Activated CD8-positive, alpha-beta memory T cell treated with anti-CD3 and anti-CD28 coated beads, Interleukin-2, amount 10 ng/mL, durations not matched to agents 7 days and 5 days (primary cell): ENCODE data around the gene RMRP. TPM values are rescaled to one million over a fixed set of nuclear protein-coding genes. Genes with fewer than 3 reads are reported as not detected.

Experiments used
- ATAC-seq: fragments of 150-1000 bp; cut with Tn5 transposase; one replicate; pipeline ENCODE4 v1.10.0; 2021; ENCODE audit warnings: moderate library complexity
- CTCF ChIA-PET: fragments of 350-600 bp; sonication (Branson Sonifier 250); formaldehyde crosslinking; loops from one replicate; lab custom pipeline; 2021; ENCODE audit warnings: antibody characterized with exemption; lab: Charles Lee
- DNase-seq: peaks from one replicate; pipeline ENCODE4 v3.0.0-alpha.2; 2020
- H3K27ac Mint-ChIP-seq: one replicate; pipeline ENCODE4 v1.8.0; 2021; ENCODE audit warnings: mild to moderate bottlenecking, mixed read lengths
- H3K27me3 Mint-ChIP-seq: one replicate; pipeline ENCODE4 v1.8.0; 2021; ENCODE audit warnings: mixed read lengths
- H3K36me3 Mint-ChIP-seq: one replicate; pipeline ENCODE4 v1.8.0; 2021; ENCODE audit warnings: mild to moderate bottlenecking, mixed read lengths
- H3K4me1 Mint-ChIP-seq: one replicate; pipeline ENCODE4 v1.8.0; 2021; ENCODE audit warnings: mixed read lengths
- H3K4me3 Mint-ChIP-seq: one replicate; pipeline ENCODE4 v1.8.0; 2021; ENCODE audit warnings: mild to moderate bottlenecking, moderate library complexity, mixed read lengths
- H3K9me3 Mint-ChIP-seq: one replicate; pipeline ENCODE4 v1.8.0; 2022; ENCODE audit warnings: low read depth, mixed read lengths
- total RNA-seq, 2 experiments: library from RNA; stranded (reverse); gene quantifications; one replicate each; pipeline ENCODE4 v1.2.3, GENCODE V29; 2021

RMRP gene
- total RNA-seq, 2 experiments from 2014 or later = 6,751 to 13,083 TPM

DNA sequence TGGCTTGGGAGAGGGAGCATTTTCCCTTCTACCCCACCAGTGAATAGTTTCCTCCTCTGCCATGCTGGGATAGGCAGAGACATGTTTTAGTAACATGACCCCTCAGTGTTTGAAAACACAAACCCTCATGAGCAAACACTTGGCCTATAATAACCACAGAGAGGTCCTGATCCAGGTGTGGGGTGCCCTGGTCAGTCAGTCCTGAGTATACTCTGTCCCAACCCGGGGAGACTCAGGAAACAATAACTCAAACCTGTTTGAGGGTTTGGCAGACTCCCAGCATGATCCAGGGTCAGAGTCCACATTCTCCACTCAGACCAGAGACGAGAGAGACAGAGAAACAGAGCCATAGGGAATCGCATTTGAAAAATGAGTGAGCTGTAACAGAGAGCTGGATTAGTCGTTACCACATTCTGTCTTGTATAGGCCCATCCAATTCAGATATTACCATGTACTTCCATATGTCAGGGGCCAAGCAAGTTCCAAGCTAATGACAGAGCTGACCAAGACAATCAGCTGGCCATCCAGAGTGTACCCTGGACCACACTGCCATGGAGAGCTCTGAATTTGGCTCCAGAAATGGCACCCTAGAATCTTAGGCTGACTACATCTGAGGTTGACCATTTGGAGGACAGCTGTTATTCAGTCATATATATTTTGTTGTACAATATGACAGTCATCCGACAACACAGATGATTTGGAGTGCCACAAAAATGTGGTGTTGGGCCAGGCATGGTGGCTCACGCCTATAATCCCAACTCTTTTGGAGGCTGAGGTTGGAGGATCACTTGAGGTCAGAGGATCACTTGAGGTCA, 11.7 kb upstream of the RMRP start:
- H3K27ac Mint-ChIP-seq = no peak overlapping the region

DNA sequence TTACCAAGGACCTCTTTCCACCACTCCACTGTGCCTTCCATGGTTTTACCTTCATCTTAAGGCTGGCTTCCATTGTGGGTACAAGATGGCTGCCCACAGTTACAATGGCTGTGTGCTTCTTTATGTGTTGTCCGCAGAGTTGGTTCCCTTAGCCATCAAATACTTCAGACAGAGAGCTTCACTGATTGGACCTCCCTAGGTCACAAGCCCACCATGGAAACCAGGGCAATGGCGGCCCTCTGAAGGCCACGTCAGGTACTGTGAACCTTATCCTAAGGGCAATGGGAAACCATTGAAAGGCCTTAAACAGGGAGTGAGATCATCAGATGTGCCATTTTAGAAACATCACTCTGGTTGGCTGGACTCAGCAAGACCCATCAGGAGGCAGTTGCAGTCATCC, 10.1 kb upstream of the RMRP start:
- H3K9me3 Mint-ChIP-seq = no peaks in the 10 kb centered on the region
- ATAC-seq (no peak), DNase-seq (no peak)
- H3K27ac Mint-ChIP-seq = no peak overlapping the region
- H3K36me3 Mint-ChIP-seq = peaks cover 6% of the 10 kb centered on the region
- CTCF ChIA-PET = interaction anchor here (1.2 to 14.2 kb wide), 3 partner anchors 20 to 64 kb away, joined by 4 to 208 read pairs (median 58); partner anchors contain the start of gene SIT1
- H3K27me3 Mint-ChIP-seq = no peaks in the 10 kb centered on the region
- no peak overlapping the region for H3K4me3 Mint-ChIP-seq
- peaks cover 31% of the 10 kb centered on the region for H3K4me1 Mint-ChIP-seq

More for the DNA sequence above, 11.7 kb upstream of the RMRP start:
- Mint-ChIP-seq H3K36me3 (peaks cover 3% of the 10 kb centered on the region), H3K4me1 (peaks cover 18% of the 10 kb centered on the region), H3K9me3 (no peaks in the 10 kb centered on the region), H3K4me3 (no peak overlapping the region), H3K27me3 (peaks cover 10% of the 10 kb centered on the region)
- CTCF ChIA-PET = interaction anchor here (0.7 to 3.5 kb wide), 4 partner anchors 11 to 66 kb away, joined by 3 to 13 read pairs (median 8); partner anchors contain the start of genes CCDC107 and RMRP
- no peak for DNase-seq
- no peak for ATAC-seq

DNA sequence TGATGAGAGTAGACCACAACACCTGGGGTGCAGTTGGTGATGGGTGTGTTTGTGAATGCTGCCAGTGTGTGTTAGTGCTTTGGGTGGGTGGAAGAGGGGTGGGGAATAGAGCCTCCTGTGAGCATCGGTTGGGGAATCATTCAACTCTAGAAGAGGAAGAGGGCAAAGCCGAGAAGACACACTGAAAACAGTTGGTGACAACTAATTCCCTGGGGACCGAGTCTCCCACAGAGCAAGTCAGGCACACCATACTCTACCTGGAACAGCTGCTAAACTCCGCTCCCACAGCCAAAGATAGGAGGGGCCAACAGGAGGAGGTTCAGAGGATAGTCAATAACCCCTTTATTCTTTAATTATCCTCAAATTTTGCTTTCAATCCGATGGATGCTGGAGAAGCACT, 8.7 kb upstream of the RMRP start:
- Mint-ChIP-seq H3K27ac (no peak overlapping the region), H3K4me3 (no peak overlapping the region), H3K36me3 (peaks cover 14% of the 10 kb centered on the region), H3K27me3 (no peaks in the 10 kb centered on the region), H3K9me3 (no peaks in the 10 kb centered on the region), H3K4me1 (peaks cover 45% of the 10 kb centered on the region)
- ATAC-seq = no peak
- CTCF ChIA-PET = interaction anchor here (1.3 to 14.2 kb wide), 5 partner anchors 9 to 54 kb away, joined by 4 to 208 read pairs (median 25); partner anchors contain the start of genes CCDC107, CD72, RMRP and SIT1
- DNase-seq = no peak

DNA sequence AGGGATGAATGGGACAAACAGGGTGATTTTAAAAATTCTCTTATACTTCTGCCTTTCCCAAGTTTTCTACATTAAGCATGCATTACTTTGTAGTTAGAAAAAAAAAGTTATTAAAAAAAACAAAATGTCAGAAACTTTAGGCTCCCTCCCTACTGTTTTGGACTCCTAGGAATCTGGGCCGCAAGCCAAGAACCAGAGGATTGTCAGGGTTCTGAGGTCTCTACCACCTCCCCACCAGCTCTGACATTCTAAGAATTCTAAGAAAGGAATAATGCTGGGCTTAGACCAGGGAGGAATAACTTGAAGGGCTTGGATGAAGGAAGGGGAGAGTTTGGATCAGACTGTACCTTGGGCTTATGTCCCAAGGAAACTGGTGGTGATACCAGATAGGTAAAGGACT, 8.2 kb upstream of the RMRP start:
- Mint-ChIP-seq H3K36me3 (peaks cover 16% of the 10 kb centered on the region), H3K9me3 (no peaks in the 10 kb centered on the region), H3K4me3 (peak overlapping the region; percentile 87), H3K27me3 (no peaks in the 10 kb centered on the region), H3K27ac (no peak overlapping the region), H3K4me1 (peaks cover 49% of the 10 kb centered on the region)
- no peak for DNase-seq
- ATAC-seq = no peak
- CTCF ChIA-PET = interaction anchor here (1.3 to 14.2 kb wide), 8 partner anchors 8 to 62 kb away, joined by 4 to 208 read pairs (median 18); partner anchors contain the start of genes CCDC107, CD72, RMRP and SIT1

DNA sequence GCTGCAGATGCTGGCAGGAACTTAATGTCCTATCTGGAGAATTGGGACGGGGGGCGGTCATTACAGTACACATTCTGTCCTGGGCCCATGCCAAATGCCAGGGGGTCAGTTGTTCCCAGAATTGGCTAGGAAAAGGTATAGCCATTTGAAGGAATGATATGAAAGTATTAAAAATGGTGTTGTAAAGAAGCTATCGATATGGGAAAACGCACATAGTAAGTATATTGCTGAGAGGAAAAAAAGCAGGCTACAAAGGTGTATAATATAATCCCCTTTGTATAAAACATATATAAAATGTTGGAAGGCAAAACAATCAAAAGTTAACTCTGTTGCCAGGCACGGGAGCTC, 7.6 kb upstream of the RMRP start:
- H3K27ac Mint-ChIP-seq = peak overlapping the region; percentile 81
- DNase-seq (no peak), ATAC-seq (no peak)
- peaks cover 22% of the 10 kb centered on the region for H3K36me3 Mint-ChIP-seq
- CTCF ChIA-PET = interaction anchor here (1.5 to 14.2 kb wide), 8 partner anchors 18 to 67 kb away, joined by 5 to 208 read pairs (median 18); partner anchors contain the start of genes CD72, CREB3, SIT1 and TLN1
- H3K9me3 Mint-ChIP-seq = no peaks in the 10 kb centered on the region
- H3K27me3 Mint-ChIP-seq = no peaks in the 10 kb centered on the region
- H3K4me1 Mint-ChIP-seq = peaks cover 55% of the 10 kb centered on the region
- peak overlapping the region; percentile 87 for H3K4me3 Mint-ChIP-seq

DNA sequence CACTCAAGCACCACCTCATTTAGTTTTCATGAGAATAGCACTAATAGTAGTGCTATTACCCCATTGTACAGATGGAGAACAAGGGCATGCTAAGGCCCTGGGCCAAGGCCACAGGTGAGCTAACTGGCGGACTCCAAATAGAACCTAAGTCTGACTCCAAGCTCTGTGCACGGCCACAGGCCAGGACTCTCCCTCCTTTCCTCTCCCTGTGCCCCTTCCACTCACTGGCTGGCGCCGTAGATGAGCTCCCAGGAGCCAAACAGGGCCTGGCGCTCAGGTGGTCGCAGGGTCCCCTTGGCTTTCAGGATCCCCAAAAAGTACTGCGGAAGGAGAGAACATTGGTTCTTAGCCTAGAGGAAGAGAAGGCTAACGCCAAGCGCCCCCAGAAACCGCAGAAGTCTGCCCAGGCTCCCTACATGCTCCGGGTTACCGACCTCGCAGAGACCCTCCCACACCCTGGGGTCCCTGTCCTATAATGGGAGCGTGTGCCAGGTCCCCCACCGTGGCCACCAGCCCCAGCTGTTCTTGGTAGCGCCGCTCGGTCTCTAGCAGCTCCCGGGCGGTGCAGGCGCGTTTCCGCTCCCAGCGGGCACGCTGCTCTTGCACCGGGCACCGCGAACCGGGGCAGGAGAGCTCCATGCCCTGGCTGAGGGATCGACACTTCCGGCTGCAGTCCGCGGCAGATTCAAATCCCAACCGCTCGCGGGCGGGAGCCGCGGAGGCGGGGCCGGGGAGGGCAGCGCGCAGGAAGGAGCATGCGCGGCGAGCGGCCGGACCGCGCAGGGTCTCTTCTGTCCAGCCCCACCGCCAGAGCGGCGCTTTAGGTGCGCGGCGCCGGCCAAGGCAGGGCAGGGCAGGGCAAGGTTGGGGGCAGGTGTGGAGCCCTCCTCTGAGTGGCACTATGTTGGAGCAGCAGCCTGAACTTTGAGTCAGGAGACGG, 7.0 kb upstream of the RMRP start, which contains the start of gene ARHGEF39:
Gene ARHGEF39, minus strand, starts transcription at position 665 of the 940 bp plus-strand sequence. Its CDS starts 26 bp downstream, at position 639.
- H3K27ac Mint-ChIP-seq = peak within 1 kb of the TSS; percentile 81
- no peaks in the 10 kb centered on the region for H3K9me3 Mint-ChIP-seq
- peaks cover 27% of the 10 kb centered on the region for H3K36me3 Mint-ChIP-seq
- peaks cover 61% of the 10 kb centered on the region for H3K4me1 Mint-ChIP-seq
- peak within 1 kb of the TSS; percentile 87 for H3K4me3 Mint-ChIP-seq
- no peaks in the 10 kb centered on the region for H3K27me3 Mint-ChIP-seq
- DNase-seq = peak; percentile 87
- CTCF ChIA-PET = interaction anchor here (0.6 to 14.2 kb wide), 17 partner anchors 9 to 91 kb away, joined by 3 to 208 read pairs (median 5); partner anchors contain the start of genes CD72, CREB3, SIT1 and TESK1
- peak; percentile 89 for ATAC-seq

DNA sequence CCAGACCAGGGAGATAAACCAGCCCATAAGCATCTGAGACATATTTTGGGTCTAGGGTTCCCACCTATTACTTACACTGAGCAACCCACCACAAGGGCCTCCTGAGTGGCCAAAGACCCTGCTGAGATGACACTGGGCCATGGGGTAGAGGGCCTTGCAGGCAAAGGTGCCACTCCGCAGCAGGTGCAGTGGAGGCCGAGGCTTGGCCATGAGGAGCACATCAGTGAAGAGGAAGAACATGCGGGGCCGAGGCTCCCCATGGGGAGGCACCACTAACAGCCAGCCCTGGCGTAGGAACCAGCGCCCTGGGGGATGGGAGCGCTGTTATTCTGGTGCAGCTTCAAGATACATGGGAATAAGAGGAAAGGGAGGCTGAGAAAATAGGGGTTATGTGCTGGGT, 4.6 kb upstream of the RMRP start:
- H3K9me3 Mint-ChIP-seq = no peaks in the 10 kb centered on the region
- H3K27ac Mint-ChIP-seq = peak overlapping the region; percentile 85
- H3K27me3 Mint-ChIP-seq = peaks cover 4% of the 10 kb centered on the region
- CTCF ChIA-PET = interaction anchor here (1.0 to 14.2 kb wide), 7 partner anchors 15 to 70 kb away, joined by 4 to 208 read pairs (median 16); partner anchors contain the start of genes CD72, CREB3, SIT1 and TLN1
- peak overlapping the region; percentile 6 for H3K4me3 Mint-ChIP-seq
- ATAC-seq (no peak), DNase-seq (no peak)
- peaks cover 76% of the 10 kb centered on the region for H3K4me1 Mint-ChIP-seq
- H3K36me3 Mint-ChIP-seq = peaks cover 31% of the 10 kb centered on the region

DNA sequence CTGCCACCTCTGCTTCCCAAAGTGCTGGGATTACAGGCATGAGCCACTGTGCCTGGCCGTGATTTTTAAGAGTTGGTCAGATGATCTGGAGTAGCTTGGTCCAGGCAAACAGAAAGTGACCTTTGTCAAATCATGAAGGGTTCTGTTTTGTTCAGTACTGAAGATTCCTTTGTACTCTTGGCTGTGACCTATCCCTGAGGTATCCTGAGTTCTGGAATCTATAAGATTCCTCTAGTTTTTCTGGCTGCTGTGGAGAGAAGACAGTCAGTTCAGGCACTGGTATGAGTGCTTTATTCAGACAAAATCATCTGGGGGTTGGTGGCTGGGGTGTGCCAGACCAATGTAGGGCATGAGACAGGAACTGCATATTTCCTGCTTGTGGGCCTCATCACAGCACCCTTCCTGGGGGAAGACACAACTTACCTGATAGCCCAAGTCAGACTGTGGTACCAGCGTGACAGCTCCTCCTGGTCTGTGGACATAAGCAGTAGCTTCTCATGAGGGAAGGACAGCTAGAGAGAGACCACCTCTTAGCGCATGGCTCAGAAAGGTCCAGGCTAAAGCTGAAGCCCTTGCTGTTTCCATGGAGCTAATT, 4.0 kb upstream of the RMRP start:
- Mint-ChIP-seq H3K36me3 (peaks cover 31% of the 10 kb centered on the region), H3K4me3 (peak overlapping the region; percentile 48), H3K9me3 (no peaks in the 10 kb centered on the region), H3K27me3 (peaks cover 4% of the 10 kb centered on the region), H3K27ac (peak overlapping the region; percentile 85), H3K4me1 (peaks cover 82% of the 10 kb centered on the region)
- DNase-seq (peak; percentile 56), ATAC-seq (no peak)
- CTCF ChIA-PET = interaction anchor here (1.2 to 14.2 kb wide), 9 partner anchors 14 to 74 kb away, joined by 3 to 208 read pairs (median 6); partner anchors contain the start of genes CD72, CREB3, SIT1 and TLN1

DNA sequence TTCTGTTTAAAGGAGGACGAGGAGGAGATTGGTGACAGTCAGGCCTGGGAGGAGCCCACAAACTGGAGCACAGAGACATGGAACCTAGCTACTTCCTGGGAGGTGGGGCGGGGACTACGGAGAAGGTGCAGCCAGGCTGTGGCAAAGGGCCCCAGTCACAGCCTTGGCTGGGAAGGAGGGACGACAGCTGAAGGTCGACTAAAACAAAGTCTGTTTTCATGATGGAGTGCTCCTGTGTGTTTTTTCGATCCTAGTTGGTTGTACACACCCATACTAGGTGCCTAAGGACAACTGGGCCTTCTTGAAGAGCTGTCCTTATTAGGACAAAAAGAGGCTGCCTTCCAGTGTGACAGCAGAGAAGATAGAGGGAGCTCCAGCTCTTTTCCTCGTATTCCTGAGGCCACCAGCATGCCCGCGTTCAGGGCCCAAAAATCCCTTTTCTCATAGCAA, 3.2 kb upstream of the RMRP start:
- ATAC-seq = no peak
- no peaks in the 10 kb centered on the region for H3K9me3 Mint-ChIP-seq
- H3K27me3 Mint-ChIP-seq = peaks cover 4% of the 10 kb centered on the region
- peak overlapping the region; percentile 6 for H3K27ac Mint-ChIP-seq
- H3K4me1 Mint-ChIP-seq = peaks cover 83% of the 10 kb centered on the region
- CTCF ChIA-PET = interaction anchor here (1.0 to 14.2 kb wide), 11 partner anchors 13 to 86 kb away, joined by 3 to 208 read pairs (median 5); partner anchors contain the start of genes CD72, CREB3, SIT1 and TESK1
- DNase-seq = no peak
- H3K36me3 Mint-ChIP-seq = peaks cover 31% of the 10 kb centered on the region
- no peak overlapping the region for H3K4me3 Mint-ChIP-seq

DNA sequence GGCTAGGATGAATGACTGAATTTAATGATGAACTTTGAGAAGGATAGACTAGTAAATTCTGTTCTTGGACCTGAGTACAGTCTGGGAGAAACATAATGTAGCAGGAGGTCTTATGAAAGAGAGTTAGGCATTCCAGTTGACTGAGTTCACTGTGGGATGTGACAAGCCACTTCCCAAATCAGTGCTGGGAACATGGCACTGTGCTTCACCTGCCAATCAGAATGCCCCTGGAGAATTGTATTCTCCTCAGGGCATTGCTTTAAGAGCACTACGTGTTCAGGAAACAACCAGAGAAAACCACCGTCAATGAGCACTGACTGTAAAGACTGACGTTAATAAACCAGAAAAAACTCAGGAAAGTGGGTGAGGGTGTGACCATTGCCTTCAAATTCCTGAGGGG, 1.5 kb upstream of the RMRP start:
- no peak for DNase-seq
- Mint-ChIP-seq H3K4me1 (peaks cover 75% of the 10 kb centered on the region), H3K27me3 (peaks cover 4% of the 10 kb centered on the region), H3K36me3 (peaks cover 31% of the 10 kb centered on the region), H3K27ac (peak overlapping the region; percentile 95), H3K4me3 (peak overlapping the region; percentile 84), H3K9me3 (no peaks in the 10 kb centered on the region)
- CTCF ChIA-PET = interaction anchor here (0.7 to 14.2 kb wide), 19 partner anchors 11 to 223 kb away, joined by 3 to 208 read pairs (median 10); partner anchors contain the start of genes CD72, CREB3, SIT1 and TESK1
- ATAC-seq = no peak

DNA sequence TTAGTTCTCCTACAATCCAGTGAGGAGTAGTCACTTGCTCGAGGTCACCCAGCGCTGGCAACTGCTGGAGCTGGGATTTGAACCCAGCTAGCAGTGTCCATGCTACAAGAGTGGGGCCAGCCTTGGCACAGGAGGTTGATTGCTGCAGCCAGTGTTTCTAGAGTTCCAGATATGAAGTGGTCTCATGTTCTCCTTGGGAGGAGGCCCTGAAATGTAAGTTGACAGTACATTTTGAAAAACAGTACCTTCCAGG, 1.1 kb upstream of the RMRP start:
- DNase-seq (no peak), ATAC-seq (no peak)
- H3K4me3 Mint-ChIP-seq = peak overlapping the region; percentile 84
- H3K4me1 Mint-ChIP-seq = peaks cover 70% of the 10 kb centered on the region
- peaks cover 31% of the 10 kb centered on the region for H3K36me3 Mint-ChIP-seq
- peaks cover 4% of the 10 kb centered on the region for H3K27me3 Mint-ChIP-seq
- CTCF ChIA-PET = interaction anchor here (0.7 to 14.2 kb wide), 21 partner anchors 11 to 223 kb away, joined by 3 to 208 read pairs (median 9); partner anchors contain the start of genes CD72, CREB3, RGP1 and SIT1
- no peaks in the 10 kb centered on the region for H3K9me3 Mint-ChIP-seq
- peak overlapping the region; percentile 95 for H3K27ac Mint-ChIP-seq
